HL-60 (cell line): ENCODE measurements around the gene EVI5.

Experiments used
- DNase-seq, 2 experiments: peaks; one replicate each; pipeline ENCODE4 v3.0.0-alpha.2; 2010 to 2020; ENCODE audit warnings: low read depth in 1 of 2, low spot score in 1 of 2
- H3K27ac ChIP-seq: fragments of 250-450 bp; sonication (Bioruptor Pico); replicated peaks from 2 replicates; pipeline ENCODE4 v1.5.1; 2020; ENCODE audit warnings: mild to moderate bottlenecking, moderate library complexity
- H3K27me3 ChIP-seq: fragments of 250-450 bp; sonication (Bioruptor Pico); 2 replicates; pipeline ENCODE4 v1.5.1; 2021; ENCODE audit warnings: mild to moderate bottlenecking, moderate library complexity; ENCODE audit not compliant: insufficient read depth, poor library complexity, severe bottlenecking
- H3K4me3 ChIP-seq: replicated peaks from 2 replicates; pipeline ENCODE4 v1.5.1; 2011; ENCODE audit warnings: mild to moderate bottlenecking, control low read depth, low read length; ENCODE audit not compliant: insufficient read depth
- CTCF ChIP-seq: IDR thresholded peaks from one replicate; pipeline ENCODE4 v1.5.1; 2011; ENCODE audit warnings: low read length, control low read depth, inconsistent platforms; ENCODE audit not compliant: insufficient read depth
- GABPA ChIP-seq: IDR thresholded peaks from 2 replicates; pipeline ENCODE4 v1.6.1; 2012; ENCODE audit warnings: low read depth
- POLR2AphosphoS5 ChIP-seq: IDR thresholded peaks from 2 replicates; pipeline ENCODE4 v1.6.1; 2012; ENCODE audit warnings: low read depth
- REST ChIP-seq: IDR thresholded peaks from 2 replicates; pipeline ENCODE4 v1.6.1; 2012; ENCODE audit warnings: low read depth; ENCODE audit not compliant: insufficient replicate concordance
- SPI1 ChIP-seq: IDR thresholded peaks from 2 replicates; pipeline ENCODE4 v1.6.1; 2012; ENCODE audit warnings: low read depth, mild to moderate bottlenecking, borderline replicate concordance

Gene EVI5

GRCh38 chr1:92808381-92808780 lies 23.5 kb upstream of the EVI5 start:
- no peak for TF ChIP-seq CTCF
- no peak for TF ChIP-seq POLR2AphosphoS5
- TF ChIP-seq GABPA = no peak
- TF ChIP-seq SPI1 = no peak
- no peak for TF ChIP-seq REST
- no peak overlapping the region for H3K4me3 ChIP-seq
- DNase-seq = no peak
- no peaks in the 10 kb centered on the region for H3K27me3 ChIP-seq
- H3K27ac ChIP-seq = no peak overlapping the region

GRCh38 chr1:92805216-92805615 lies 20.3 kb upstream of the EVI5 start:
- no peak for DNase-seq
- TF ChIP-seq POLR2AphosphoS5 (no peak), GABPA (no peak), REST (no peak), CTCF (no peak), SPI1 (no peak)
- H3K27ac ChIP-seq = no peak overlapping the region
- H3K27me3 ChIP-seq = no peaks in the 10 kb centered on the region
- H3K4me3 ChIP-seq = no peak overlapping the region

- no peaks in the 10 kb centered on the region for H3K27me3 ChIP-seq
- no peak for TF ChIP-seq SPI1
- TF ChIP-seq CTCF = no peak
- no peak for TF ChIP-seq GABPA
- no peak for TF ChIP-seq POLR2AphosphoS5
- TF ChIP-seq REST = no peak
- no peak overlapping the region for H3K4me3 ChIP-seq
- H3K27ac ChIP-seq = no peak overlapping the region
- no peak for DNase-seq
Observed at GRCh38 chr1:92804721-92805201, 19.9 kb upstream of the EVI5 start.
